Mucosa of rectum (tissue), 2 donors: ENCODE data around the gene ARHGAP42.

Experiments used
- H3K27ac ChIP-seq, 2 donors: one replicate each; pipeline ENCODE4 v1.7.0; 2013; ENCODE audit warnings: inconsistent platforms in 2 of 2, low read depth in 2 of 2, low read length in 2 of 2
- H3K27me3 ChIP-seq, 2 donors: one replicate each; pipeline ENCODE4 v1.7.0; 2013; ENCODE audit warnings: low read length in 2 of 2; ENCODE audit not compliant: control insufficient read depth in 2 of 2, insufficient read depth in 2 of 2
- H3K36me3 ChIP-seq, 2 donors: one replicate each; pipeline ENCODE4 v1.7.0; 2013; ENCODE audit warnings: low read length in 2 of 2; ENCODE audit not compliant: control insufficient read depth in 2 of 2, insufficient read depth in 2 of 2
- H3K4me1 ChIP-seq, 2 donors: one replicate each; pipeline ENCODE4 v1.7.0; 2013; ENCODE audit warnings: low read length in 2 of 2, mild to moderate bottlenecking in 1 of 2; ENCODE audit not compliant: control insufficient read depth in 2 of 2, insufficient read depth in 2 of 2
- H3K4me3 ChIP-seq, 2 donors: one replicate each; pipeline ENCODE4 v1.7.0; 2013; ENCODE audit warnings: low read length in 2 of 2
- H3K9ac ChIP-seq, 2 donors: one replicate each; pipeline ENCODE4 v1.7.0; 2013; ENCODE audit warnings: low read length in 2 of 2, low read depth in 1 of 2, mild to moderate bottlenecking in 1 of 2
- H3K9me3 ChIP-seq, 2 donors: one replicate each; pipeline ENCODE4 v1.7.0; 2013; ENCODE audit warnings: low read length in 2 of 2; ENCODE audit not compliant: control insufficient read depth in 2 of 2
- donor health status: healthy.
- donor health status: Normal muscosa, but diverticular disease.

ARHGAP42 gene

DNA sequence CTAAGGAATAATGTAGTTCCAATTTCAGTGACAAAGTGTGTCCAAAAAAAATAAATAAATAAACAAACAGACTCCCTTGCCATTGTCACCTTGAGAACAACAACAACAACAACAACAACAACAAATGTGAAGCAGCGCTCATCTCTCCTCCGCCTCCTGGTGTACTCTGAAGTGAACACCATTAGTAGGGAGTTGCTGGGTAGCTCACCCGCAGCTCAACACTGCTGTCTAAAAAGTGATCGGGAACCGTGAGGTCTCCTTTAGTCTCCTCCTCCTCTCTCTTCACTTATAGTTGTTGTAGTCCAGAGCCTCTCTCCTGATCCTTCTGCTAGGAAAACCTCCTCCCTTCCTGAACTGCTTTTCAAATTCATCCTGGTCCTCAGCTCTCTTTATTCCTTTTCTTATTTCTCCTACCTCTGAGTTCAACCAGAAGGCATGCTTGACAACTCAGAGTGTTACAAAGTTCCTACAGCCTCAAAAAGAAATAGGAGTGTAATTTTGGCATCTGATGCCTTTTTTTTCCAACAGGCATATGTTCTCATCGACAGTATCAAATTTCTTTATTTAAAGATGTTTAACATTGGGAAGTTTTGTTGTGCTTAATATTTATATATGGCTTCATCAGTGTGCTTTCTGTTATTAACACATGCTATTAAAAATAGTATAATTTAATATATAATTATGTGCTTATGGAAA, 227.5 kb downstream of the ARHGAP42 start:
- Histone ChIP-seq H3K9me3 (no peaks in the 10 kb centered on the region), H3K9ac (no peak overlapping the region), H3K4me3 (no peak overlapping the region), H3K27ac (no peak overlapping the region), H3K27me3 (no peaks in the 10 kb centered on the region), H3K4me1 (no peaks in the 10 kb centered on the region), H3K36me3 (no peaks in the 10 kb centered on the region)

DNA sequence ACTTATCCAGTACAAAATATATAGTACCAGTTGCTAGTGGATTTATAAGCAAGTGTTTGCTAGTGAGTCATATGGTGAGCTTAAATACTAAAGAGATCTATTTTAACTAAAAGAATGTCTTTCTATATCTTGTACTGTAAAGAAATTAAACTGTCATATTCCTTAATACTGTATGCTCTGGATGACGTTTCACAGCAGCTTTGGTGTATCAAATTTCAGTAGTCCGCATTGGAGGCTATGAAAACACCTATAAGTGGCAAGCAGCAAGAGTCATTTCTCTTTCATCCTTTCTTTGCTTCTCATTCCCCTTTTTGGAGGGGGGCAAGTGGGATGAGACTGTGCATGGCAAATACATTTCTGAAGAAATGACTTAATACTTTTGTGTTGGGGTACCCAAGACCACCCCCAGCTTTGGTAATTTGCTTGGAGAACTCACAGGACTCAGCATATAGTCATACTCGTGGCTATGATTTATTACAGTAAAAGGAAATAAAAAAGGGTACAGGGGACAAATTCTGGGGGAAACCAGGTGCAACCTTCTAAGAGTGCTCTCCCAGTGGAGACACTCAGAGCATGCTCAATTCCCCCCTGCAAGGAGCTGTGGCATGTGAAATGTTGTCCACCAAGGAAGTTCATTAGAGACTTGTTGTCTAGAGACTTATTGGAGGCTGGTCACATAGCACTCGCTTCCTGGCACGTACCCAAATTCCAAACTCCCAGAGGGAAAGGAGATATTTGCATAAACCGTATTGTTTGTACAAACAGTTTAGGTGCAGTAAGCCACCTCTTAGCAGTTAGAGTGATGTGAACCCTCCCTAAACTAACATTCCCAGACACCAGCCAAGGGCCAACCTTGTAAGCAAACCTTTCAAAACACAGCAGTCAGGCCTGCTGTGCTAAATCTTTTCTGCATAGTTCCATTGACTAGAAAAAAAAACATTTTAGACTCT, 231.7 kb downstream of the ARHGAP42 start:
- Histone ChIP-seq H3K4me3 (no peak overlapping the region), H3K9ac (no peak overlapping the region), H3K27me3 (no peaks in the 10 kb centered on the region), H3K4me1 (no peaks in the 10 kb centered on the region), H3K9me3 (no peaks in the 10 kb centered on the region), H3K27ac (no peak overlapping the region), H3K36me3 (no peaks in the 10 kb centered on the region)

DNA sequence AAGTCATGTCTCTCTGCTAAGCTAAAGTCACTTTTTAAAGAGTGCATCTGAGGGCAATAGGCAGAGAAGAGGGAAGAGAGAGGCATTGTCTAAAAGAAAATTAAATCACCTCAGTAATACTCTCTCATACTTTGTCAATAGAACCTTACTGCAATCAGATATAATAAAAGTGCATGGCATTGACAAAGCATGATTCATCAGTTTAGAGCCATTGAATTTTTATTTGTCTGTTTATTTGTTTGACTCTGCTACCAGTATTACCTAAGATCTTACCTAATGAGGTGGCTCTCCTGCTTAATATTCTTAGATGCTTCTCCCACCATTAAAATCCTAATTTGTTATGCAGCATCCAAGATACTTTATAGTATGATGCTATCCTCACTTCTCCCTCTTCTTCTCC, 233.5 kb downstream of the ARHGAP42 start:
- Histone ChIP-seq H3K27ac (no peak overlapping the region), H3K4me1 (no peaks in the 10 kb centered on the region), H3K9me3 (no peaks in the 10 kb centered on the region), H3K36me3 (no peaks in the 10 kb centered on the region), H3K27me3 (no peaks in the 10 kb centered on the region), H3K4me3 (no peak overlapping the region), H3K9ac (no peak overlapping the region)

- no peaks in the 10 kb centered on the region for H3K36me3 ChIP-seq
- H3K27me3 ChIP-seq = no peaks in the 10 kb centered on the region
- H3K4me3 ChIP-seq = no peak overlapping the region
Measured at GRCh38 chr11:100922121-100922520, 235.0 kb downstream of the ARHGAP42 start.

GRCh38 chr11:100923555-100923954, 236.5 kb downstream of the ARHGAP42 start:
- no peak overlapping the region for H3K4me3 ChIP-seq
- H3K27me3 ChIP-seq = no peaks in the 10 kb centered on the region
- no peak overlapping the region for H3K27ac ChIP-seq
- no peaks in the 10 kb centered on the region for H3K9me3 ChIP-seq
- no peaks in the 10 kb centered on the region for H3K36me3 ChIP-seq
- H3K4me1 ChIP-seq = no peaks in the 10 kb centered on the region
- H3K9ac ChIP-seq = no peak overlapping the region

More at GRCh38 chr11:100922121-100922520, 235.0 kb downstream of the ARHGAP42 start:
- H3K9ac ChIP-seq = no peak overlapping the region
- H3K4me1 ChIP-seq = no peaks in the 10 kb centered on the region
- no peak overlapping the region for H3K27ac ChIP-seq
- no peaks in the 10 kb centered on the region for H3K9me3 ChIP-seq

DNA sequence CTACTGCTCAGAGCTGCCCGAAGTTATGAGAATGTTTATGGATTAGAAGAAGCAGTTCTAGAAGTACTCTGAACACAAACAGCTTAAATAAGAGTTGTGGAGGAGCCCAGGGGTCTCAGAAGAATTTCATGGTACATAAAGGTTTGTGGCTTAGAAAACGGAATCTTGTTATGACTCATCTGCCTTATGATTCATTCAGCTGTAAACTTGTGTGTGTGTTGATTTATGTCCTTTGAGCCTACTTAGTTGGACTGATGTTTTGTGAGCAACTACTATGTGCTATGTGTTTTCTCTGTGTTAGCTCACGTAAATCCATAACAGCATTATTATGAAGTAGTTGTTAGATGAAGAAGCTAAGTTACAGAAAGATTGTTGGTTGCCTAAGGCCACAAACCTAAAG, 238.8 kb downstream of the ARHGAP42 start:
- no peaks in the 10 kb centered on the region for H3K4me1 ChIP-seq
- no peaks in the 10 kb centered on the region for H3K27me3 ChIP-seq
- no peak overlapping the region for H3K4me3 ChIP-seq
- H3K9ac ChIP-seq = no peak overlapping the region
- H3K36me3 ChIP-seq = no peaks in the 10 kb centered on the region
- no peaks in the 10 kb centered on the region for H3K9me3 ChIP-seq
- H3K27ac ChIP-seq = no peak overlapping the region

- Histone ChIP-seq H3K36me3 (no peaks in the 10 kb centered on the region), H3K9me3 (no peaks in the 10 kb centered on the region), H3K9ac (no peak overlapping the region)
Measured at GRCh38 chr11:100927579-100927978, 240.5 kb downstream of the ARHGAP42 start.

DNA sequence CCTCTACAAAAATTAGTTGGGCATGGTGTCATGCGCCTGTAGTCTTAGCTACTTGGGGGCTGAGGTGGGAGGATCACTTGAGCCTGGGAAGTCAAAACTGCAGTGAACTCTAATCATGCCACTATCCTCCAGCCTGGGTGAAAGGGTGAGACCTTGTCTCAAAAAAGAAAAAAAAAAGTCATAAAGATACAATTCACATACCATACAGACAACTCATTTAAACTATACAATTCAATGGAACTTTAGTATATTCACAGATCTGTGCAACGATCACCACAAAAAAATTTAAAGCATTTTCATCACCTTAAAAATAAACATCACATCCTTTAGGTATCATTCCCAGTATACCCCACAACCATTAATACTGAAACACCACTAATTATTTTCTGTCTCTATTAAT, 241.3 kb downstream of the ARHGAP42 start:
- H3K27ac ChIP-seq = no peak overlapping the region
- H3K4me3 ChIP-seq = no peak overlapping the region
- no peaks in the 10 kb centered on the region for H3K27me3 ChIP-seq
- H3K9ac ChIP-seq = no peak overlapping the region
- no peaks in the 10 kb centered on the region for H3K4me1 ChIP-seq
- no peaks in the 10 kb centered on the region for H3K36me3 ChIP-seq
- no peaks in the 10 kb centered on the region for H3K9me3 ChIP-seq

More at GRCh38 chr11:100927579-100927978, 240.5 kb downstream of the ARHGAP42 start:
- Histone ChIP-seq H3K4me3 (no peak overlapping the region), H3K4me1 (no peaks in the 10 kb centered on the region), H3K27me3 (no peaks in the 10 kb centered on the region), H3K27ac (no peak overlapping the region)

GRCh38 chr11:100929377-100929776, 242.3 kb downstream of the ARHGAP42 start:
- Histone ChIP-seq H3K9ac (no peak overlapping the region), H3K4me3 (no peak overlapping the region), H3K4me1 (no peaks in the 10 kb centered on the region), H3K36me3 (no peaks in the 10 kb centered on the region), H3K9me3 (no peaks in the 10 kb centered on the region), H3K27ac (no peak overlapping the region), H3K27me3 (no peaks in the 10 kb centered on the region)

DNA sequence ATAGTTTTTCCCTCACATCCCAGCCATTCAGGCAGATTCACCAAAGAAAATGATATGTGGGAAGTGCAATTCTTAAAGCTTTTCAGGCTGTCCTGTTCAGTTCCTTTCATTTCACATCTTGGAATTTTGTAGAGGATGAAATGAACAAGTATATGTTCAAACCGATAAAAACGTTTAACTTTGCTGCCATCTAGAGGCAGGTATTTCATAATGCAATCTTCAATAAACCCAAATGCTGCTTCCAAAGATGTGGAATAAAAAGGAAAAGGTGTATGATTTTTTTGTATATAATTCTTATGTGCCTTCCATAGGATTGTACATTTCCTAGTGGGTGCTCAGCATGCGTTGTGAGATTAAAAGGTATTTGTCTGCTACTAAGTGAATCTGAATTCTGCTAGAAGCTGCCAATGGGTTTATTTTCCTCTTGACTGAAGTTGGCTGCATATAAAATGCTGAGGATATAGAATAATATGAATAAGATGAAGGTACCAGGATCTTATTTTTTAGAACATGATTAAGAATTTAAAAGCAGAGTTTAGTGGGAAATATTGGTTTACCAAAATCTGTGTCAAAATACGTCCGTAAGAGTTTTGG, 243.2 kb downstream of the ARHGAP42 start:
- no peak overlapping the region for H3K9ac ChIP-seq

More for the DNA sequence above, 243.2 kb downstream of the ARHGAP42 start:
- no peak overlapping the region for H3K27ac ChIP-seq
- H3K4me1 ChIP-seq = no peaks in the 10 kb centered on the region
- H3K36me3 ChIP-seq = no peaks in the 10 kb centered on the region
- H3K9me3 ChIP-seq = no peaks in the 10 kb centered on the region
- H3K4me3 ChIP-seq = no peak overlapping the region
- no peaks in the 10 kb centered on the region for H3K27me3 ChIP-seq
